KMS-11 (cell line): Measurements from ENCODE around the gene GAB2.

ENCODE experiments used
- H2AFZ ChIP-seq: fragments of 200-600 bp; sonication (generic); 2 replicates; pipeline ENCODE4 v1.6.1; 2016; ENCODE audit warnings: antibody characterized with exemption, mixed run types, low read depth
- H3K27ac ChIP-seq: fragments of 200-600 bp; sonication (generic); 2 replicates; pipeline ENCODE4 v1.6.1; 2016; ENCODE audit warnings: mild to moderate bottlenecking, mixed run types
- H3K27me3 ChIP-seq: fragments of 200-600 bp; sonication (generic); 2 replicates; pipeline ENCODE4 v1.6.1; 2017; ENCODE audit warnings: mild to moderate bottlenecking, low read depth, mixed run types, moderate library complexity; ENCODE audit not compliant: insufficient read depth
- H3K36me3 ChIP-seq: fragments of 200-600 bp; sonication (generic); 2 replicates; pipeline ENCODE4 v1.6.1; 2017; ENCODE audit warnings: mild to moderate bottlenecking, mixed run types; ENCODE audit not compliant: insufficient read depth
- H3K4me1 ChIP-seq: fragments of 200-600 bp; sonication (generic); 2 replicates; pipeline ENCODE4 v1.6.1; 2016; ENCODE audit warnings: mild to moderate bottlenecking, low read depth, mixed run types; ENCODE audit not compliant: poor library complexity, severe bottlenecking
- H3K4me2 ChIP-seq: fragments of 200-600 bp; sonication (generic); 2 replicates; pipeline ENCODE4 v1.7.0; 2016; ENCODE audit warnings: mild to moderate bottlenecking, mixed run types
- H3K4me3 ChIP-seq: fragments of 200-600 bp; sonication (generic); IDR thresholded peaks from 2 replicates; pipeline ENCODE4 v1.6.1; 2017; ENCODE audit warnings: low read depth, low read length, mixed read lengths; ENCODE audit not compliant: insufficient read depth
- H3K79me2 ChIP-seq: fragments of 200-600 bp; sonication (generic); 2 replicates; pipeline ENCODE4 v1.6.1; 2016; ENCODE audit warnings: low read depth, mixed run types; ENCODE audit not compliant: insufficient read depth
- H3K9ac ChIP-seq: fragments of 200-600 bp; sonication (generic); 2 replicates; pipeline ENCODE4 v1.6.1; 2016; ENCODE audit warnings: mild to moderate bottlenecking, mixed run types
- H4K20me1 ChIP-seq: fragments of 200-600 bp; sonication (generic); 2 replicates; pipeline ENCODE4 v1.6.1; 2016; ENCODE audit warnings: mild to moderate bottlenecking, mixed run types; ENCODE audit not compliant: insufficient read depth
- CTCF ChIP-seq: fragments of 200-600 bp; sonication (generic); conservative IDR thresholded peaks from 2 replicates; pipeline ENCODE4 v1.6.1; 2017; ENCODE audit warnings: low read depth, mild to moderate bottlenecking, antibody characterized with exemption, low read length, moderate library complexity, mixed read lengths

GAB2 gene

GRCh38 chr11:78424334-78425270, 7.0 kb upstream of the GAB2 start:
- Histone ChIP-seq H3K9ac (no peak overlapping the region), H3K27me3 (no peaks in the 10 kb centered on the region; the same call in 1 of the 2 replicates), H3K27ac (0 out of 2 replicates have a peak overlapping the region, but pooled peaks have one; percentile 8), H4K20me1 (no peaks in the 10 kb centered on the region), H3K4me3 (no peak overlapping the region), H3K4me1 (peaks cover 44% of the 10 kb centered on the region), H3K4me2 (peak overlapping the region; percentile 25; the same call in 1 of the 2 replicates), H3K79me2 (no peaks in the 10 kb centered on the region), H2AFZ (no peak overlapping the region), H3K36me3 (no peaks in the 10 kb centered on the region)
- no peak for TF ChIP-seq CTCF

- Histone ChIP-seq H3K27me3 (no peaks in the 10 kb centered on the region; the same call in 1 of the 2 replicates), H2AFZ (no peak overlapping the region), H3K9ac (no peak overlapping the region), H3K36me3 (no peaks in the 10 kb centered on the region), H3K4me1 (peaks cover 37% of the 10 kb centered on the region), H4K20me1 (no peaks in the 10 kb centered on the region), H3K27ac (no peak overlapping the region), H3K79me2 (no peaks in the 10 kb centered on the region), H3K4me2 (no peak overlapping the region), H3K4me3 (no peak overlapping the region)
- no peak for TF ChIP-seq CTCF
These were observed 5.6 kb upstream of the GAB2 start for GRCh38 chr11:78423241-78423640.

GRCh38 chr11:78420796-78421209, 3.2 kb upstream of the GAB2 start:
- H3K27me3 ChIP-seq, result no peaks in the 10 kb centered on the region; the same call in 1 of the 2 replicates
- H3K27ac ChIP-seq, result no peak overlapping the region
- H3K4me3 ChIP-seq, result no peak overlapping the region
- no peak overlapping the region for H3K4me2 ChIP-seq
- H3K79me2 ChIP-seq, result no peaks in the 10 kb centered on the region
- H3K36me3 ChIP-seq, result no peaks in the 10 kb centered on the region
- peaks cover 29% of the 10 kb centered on the region for H3K4me1 ChIP-seq
- H4K20me1 ChIP-seq, result no peaks in the 10 kb centered on the region
- TF ChIP-seq CTCF, result no peak
- H2AFZ ChIP-seq, result no peak overlapping the region
- H3K9ac ChIP-seq, result no peak overlapping the region

GRCh38 chr11:78420255-78420764, 2.7 kb upstream of the GAB2 start:
- Histone ChIP-seq H3K27ac (no peak overlapping the region), H3K4me1 (peaks cover 24% of the 10 kb centered on the region), H3K4me2 (no peak overlapping the region), H3K36me3 (no peaks in the 10 kb centered on the region), H4K20me1 (no peaks in the 10 kb centered on the region), H3K9ac (no peak overlapping the region), H3K27me3 (no peaks in the 10 kb centered on the region; the same call in 1 of the 2 replicates), H3K79me2 (no peaks in the 10 kb centered on the region), H3K4me3 (no peak overlapping the region), H2AFZ (no peak overlapping the region)
- peak; percentile 81 for TF ChIP-seq CTCF
